GM21528 (cell line): Measurements from ENCODE around the gene BRD3OS.
"Not testable (repeated sequence)": the region's sequence is repeated elsewhere in the genome, so short reads cannot be mapped to it uniquely, and the experiment has no call there.

Experiments
- ATAC-seq: cut with Tn5 transposase; IDR thresholded peaks from one replicate; pipeline ENCODE4 v1.9.1; 2021; ENCODE audit warnings: mild to moderate bottlenecking, moderate library complexity; ENCODE audit not compliant: unreplicated experiment, low FRiP score

Gene BRD3OS

DNA sequence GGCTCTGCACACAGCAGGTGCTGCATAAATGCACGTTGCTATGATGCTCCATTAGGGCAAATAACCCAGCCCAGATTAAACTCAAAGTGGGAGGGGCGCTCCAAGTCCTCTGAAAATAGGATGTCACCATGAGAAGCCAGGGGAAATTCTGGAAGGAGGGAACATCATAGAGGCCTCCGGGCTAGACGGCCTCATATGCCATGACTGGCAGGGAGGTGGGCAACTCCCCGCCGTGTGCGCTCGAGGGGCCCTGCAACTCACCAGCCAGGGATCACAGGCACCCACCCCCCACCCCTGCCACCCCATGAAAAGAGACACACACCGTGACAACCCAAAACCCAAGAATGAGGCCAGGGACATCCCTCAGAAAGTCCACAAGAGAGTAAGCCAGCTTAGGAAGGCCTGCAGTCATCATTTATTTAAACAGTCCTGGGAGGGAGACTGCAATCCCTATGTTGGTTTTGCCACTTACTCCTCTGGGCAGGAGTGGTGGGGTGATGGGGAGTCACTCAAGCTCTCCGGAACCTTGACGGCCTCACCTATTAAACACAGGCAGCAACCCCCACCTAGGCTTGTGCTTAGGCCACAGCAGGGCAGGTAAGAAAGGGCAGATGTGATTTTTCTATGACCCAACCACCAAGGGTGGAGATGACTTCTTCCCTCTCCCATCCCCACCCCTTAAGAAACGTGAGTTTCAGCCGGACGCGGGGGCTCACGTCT, 37.2 kb upstream of the BRD3OS start:
- no peak for ATAC-seq

DNA sequence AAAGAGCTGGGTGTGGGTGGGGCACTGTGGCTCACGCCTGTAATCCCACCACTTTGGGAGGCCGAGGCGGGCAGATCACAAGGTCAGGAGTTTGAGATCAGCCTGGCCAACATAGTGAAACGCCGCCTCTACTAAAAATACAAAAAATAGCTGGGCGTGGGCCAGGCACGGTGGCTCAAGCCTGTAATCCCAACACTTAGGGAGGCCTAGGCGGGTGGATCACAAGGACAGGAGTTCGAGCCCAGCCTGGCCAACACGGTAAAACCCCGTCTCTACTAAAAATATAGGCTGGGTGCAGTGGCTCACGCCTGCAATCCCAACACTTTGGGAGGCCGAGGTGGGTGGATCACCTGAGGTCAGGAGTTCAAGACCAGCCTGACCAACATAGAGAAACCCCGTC, 36.5 kb upstream of the BRD3OS start:
- not testable (repeated sequence) for ATAC-seq

DNA sequence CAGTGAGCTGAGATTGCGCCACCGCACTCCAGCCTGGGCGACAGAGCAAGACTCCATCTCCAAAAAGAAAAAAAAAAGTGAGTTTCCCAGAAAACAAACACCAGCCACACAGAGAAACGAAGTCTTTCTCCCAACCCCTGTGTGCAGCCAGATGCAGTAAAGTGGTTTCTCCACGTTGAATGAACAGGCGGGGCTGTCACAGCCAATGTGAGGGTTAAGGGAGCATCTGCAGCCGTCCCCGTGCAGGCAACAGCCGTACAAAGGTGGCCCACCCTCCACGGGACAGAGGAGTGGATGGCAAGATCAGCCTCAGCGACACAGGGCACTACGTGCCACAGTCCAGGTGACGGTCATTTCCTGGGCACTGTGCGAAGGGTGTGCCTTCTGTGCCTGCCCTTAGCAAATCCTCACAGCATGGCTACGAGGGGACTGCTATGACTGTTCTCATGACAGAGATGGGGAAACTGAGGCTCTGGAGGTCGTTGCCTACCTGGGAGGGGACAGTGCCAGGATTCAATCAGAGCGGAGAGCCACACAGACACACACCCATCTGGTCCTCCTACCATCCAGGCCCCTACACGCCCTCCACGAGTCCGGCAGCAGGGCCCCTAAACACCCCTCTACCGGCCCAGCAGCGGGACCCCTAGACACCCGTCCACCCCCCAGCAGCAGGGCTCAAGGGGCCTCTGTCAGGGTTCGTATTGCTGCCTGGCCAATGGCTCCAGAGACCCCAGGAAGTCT, 35.5 kb upstream of the BRD3OS start:
- no peak for ATAC-seq

DNA sequence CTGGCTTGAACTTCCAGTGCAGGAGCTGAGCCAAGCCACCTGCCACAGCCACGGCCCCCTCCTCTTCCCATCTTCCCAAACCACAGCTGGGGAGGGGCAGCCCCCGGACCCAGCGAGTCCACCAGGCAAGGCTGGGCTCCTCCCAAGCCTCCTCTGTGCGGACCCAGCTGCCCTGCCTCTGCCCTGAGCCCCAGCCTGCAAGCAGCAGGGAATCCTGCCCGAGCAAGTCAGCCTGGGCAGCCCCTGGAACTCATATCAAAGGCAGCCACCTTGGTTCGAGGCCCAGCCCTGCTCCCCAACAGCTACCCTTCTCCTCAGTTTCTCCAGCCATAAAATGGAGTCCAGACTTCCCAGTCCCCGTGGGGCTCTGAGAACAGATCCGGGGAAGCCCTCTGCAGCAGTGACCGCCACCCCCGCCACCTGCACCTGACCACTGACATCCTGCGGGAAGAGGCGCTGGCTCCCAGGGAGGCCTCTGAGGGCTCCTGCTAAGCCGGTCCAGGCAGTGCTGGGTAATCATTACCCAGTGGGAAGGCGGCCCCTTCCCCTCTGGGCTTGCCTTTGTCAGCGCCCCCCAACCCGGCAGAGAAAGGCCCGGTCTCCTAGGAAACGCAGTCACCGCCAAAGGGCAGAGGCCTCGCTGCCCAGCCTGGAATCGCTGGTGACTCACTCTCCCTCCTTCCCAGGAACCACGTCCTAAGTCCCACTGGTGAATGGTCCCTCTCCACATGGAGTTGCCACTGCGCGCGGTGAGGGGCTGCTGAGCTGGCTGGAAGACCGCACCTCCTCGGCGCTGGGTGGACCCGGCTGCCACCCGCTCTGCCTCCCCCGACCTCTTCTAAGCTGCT, 34.7 kb upstream of the BRD3OS start:
- ATAC-seq, result no peak

DNA sequence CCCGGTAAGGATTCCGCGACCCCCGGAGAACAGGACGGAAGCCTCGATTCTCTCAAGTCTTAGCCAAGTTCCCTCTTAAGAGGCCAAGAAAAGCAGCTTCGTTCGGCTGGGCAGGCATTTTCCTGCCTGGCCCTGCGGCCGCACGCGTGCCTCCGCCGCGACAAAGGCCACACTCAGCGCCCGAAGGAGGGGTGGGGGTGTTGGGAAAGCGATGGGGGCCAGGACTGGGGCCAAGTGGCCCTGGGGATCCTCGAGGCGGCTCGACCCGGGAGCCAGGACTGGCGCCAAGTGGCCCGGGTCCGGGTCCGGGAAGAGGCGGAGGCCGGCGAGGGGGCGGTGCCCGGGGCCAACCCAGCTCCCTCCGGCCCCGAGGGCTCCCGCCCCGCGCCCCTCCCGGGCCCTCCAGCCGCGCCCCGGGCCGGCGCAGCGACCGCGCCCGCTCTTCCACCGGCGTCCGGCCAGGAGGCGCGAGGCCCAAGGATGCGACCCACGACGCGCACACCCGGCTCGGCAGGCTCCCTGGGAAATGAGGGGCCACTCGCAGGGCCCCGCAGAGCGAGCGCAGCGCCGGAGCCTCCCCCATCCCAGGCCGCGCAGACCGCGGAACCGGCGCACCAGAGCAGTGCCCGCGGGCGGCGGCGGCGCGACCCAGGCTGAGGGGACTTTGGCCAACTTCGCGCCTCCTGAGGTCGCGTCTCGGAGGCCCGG, 33.9 kb upstream of the BRD3OS start:
- ATAC-seq, result peak; percentile 17

DNA sequence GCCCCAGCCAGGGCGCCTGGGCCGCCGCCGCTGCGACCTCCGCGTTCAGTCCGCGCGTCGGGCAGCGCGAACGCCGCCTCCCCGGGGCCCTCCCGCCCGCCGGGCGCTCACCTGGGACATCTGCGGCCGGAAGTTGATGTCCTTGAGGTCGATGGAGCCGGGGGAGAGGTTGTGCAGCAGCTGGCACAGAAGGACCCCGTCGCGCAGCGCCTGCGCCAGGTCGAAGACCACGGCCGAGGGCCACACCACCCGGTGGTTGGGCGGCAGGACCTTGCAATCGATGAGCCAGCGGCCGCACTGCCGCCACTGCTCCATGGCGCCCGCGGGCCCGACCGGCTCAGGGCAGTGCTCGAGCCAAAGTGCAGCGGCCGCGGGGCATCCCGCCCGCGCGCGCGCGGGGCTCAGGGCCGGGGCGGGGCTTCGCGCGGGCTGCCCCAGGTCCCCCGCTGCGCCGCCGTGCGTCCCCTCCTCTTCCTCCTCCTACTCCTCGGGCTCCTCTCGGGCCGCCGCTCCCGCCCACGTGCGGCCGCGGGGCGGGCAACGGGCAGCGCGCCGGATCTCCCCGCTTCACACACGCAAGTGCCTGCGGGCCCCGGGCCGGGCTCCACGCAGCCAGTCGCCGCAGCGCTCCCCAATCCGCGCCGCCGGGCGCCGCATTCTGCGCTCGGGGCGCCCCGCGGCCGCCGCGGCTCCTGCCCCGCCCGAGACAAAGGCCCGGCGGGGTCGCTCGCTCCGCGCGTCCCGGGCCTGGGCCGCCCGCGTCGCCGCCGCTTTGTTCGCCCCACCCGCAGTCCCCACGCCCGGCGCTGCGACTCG, 33.1 kb upstream of the BRD3OS start, which contains the start of gene VAV2:
VAV2 (minus strand) TSS at position 361 of the 816 bp plus-strand sequence; CDS start at position 315, 46 bp downstream.
- ATAC-seq, result peak; percentile 46

DNA sequence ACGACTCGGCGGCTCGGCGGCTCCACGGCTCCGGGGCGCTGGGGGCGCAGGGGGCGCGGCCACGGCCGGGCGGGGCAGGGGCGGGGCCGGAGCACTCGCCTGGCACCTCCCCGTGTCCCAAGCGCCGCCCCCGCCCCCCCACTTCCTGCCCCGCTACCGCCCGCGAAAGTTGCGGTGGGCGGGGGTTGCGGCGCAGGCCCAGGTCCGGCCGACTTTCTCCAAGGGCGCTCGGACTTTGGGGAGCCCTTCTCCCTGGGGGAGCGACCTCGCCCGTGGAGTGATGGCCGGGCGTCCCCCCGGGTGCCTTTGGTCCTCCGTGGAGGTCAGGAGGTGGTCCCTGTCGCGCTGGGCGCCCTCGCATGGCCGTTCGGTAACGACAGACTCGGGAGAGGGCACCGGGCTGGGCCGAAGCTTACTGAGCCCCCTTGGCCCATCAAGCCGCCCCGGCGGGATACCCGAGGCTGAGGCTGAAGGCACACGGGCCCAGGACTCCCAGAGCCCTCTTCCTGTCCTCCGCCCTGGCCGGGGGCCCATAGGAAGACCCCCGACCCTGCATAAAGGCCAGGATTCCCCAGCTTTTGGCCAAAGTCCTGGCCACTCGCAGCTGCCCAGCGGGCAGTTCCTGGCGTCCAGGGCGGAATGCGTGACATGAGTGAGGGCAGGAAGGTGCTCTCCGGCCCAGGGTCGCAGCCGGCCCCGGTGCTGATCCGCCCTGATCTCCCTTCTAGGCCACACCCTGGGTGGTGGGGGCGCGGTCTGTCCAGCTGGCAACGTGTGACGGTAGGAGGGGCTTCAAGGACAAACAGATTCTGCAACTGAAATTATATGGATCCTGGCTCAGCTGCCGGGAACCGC, 32.3 kb upstream of the BRD3OS start:
- peak; percentile 52 for ATAC-seq

DNA sequence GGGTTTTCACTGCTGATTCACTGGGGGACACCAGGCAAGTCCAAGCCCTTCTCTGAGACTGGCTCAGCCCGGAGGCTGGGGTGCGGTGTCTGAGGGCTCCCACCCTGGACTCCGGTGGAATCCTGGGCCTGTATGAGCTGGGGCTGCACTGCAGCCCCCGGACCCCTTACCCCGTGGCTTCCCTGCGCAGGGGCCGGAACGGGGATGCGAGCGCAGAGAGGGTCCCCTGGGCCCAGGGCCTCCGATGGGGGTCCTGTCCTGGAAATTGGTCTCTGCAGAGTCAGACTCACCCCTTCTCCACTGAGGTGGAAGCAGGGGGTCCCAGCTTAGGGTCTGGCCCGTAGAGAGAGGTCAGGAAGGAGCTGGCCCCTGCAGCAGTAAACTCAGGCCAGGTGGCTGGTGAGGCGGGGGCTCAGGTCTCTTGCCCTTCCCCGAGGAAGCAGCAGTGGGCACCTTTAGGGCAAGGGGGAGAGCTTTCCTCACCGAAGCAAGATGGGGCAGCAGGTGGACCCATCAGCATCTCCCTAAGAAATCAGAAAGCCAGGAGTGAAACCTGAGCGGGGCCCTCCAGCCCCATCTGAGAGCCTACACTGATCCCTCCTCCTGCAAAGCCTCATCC, 31.5 kb upstream of the BRD3OS start:
- no peak for ATAC-seq

DNA sequence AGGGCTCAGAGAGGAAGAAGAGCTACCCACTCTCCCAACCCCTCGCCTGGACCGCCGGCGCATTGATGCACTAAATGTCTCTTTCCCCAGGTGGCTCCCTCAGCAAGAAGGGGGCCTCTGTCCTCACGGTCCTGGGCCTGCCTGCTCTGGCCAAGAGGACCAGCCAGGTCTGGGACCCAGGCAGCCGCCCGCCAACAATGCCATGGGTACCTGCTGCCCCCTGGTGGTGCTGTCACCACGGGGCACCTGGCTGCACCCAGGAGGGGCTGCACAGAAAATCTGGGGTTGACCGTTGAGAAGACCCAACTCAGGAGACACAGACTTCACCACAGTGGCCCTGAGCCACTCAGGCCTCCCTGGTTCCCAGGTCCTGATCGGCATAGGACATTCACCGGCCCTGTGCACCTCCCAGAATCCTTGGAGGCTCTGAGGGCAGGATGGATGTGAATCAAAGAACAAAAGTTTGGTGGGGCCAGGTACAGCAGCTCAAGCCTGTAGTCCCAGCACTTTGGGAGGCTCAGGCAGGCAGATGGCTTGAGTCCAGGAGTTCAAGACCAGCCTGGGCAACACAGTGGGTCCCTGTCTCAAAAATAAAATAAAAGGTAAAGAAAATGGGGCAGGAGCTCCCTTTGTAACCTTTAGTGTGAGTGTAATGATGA, 30.8 kb upstream of the BRD3OS start:
- ATAC-seq, result no peak

DNA sequence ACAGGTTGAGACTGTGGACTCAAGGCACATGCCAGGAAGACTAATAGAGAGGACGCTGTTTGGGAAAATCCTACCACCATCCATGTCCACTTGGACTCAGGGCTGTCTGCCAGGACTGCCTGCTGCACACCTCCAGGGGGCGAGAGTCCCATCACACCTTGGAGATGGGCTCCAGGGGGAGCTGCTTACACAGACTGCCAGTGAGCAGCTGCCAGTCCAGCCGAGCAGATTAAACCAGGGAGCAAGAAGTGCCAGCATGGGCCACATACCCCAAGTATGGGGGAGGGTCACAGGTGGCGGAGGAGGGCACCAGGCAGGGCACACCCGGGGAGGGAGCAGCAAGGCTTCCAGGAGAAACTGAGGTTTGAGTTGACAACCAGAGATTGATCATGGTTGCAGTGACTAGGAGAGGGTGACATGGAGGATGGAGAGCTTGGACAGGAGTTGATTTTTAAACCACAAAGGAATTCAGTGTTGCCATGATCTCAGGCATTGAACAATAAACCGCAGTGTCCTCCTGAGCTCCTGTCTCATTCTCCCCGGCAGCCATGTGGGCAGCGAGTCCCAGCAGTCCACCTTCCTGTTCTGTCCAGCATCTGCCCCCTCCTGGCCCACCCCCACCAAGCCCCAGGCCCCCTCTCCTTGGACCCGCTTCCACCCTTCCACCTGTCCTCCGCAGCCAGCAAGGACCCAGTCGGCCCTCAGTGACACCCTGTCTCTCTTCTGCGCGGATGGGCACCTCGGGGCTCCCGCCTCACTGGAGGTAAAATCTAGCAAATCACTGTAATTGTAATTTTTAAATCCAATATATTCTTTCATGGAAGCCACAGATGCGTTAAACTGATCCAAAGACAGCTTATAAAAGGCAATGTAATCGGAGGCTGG, 30.0 kb upstream of the BRD3OS start:
- ATAC-seq, result no peak

DNA sequence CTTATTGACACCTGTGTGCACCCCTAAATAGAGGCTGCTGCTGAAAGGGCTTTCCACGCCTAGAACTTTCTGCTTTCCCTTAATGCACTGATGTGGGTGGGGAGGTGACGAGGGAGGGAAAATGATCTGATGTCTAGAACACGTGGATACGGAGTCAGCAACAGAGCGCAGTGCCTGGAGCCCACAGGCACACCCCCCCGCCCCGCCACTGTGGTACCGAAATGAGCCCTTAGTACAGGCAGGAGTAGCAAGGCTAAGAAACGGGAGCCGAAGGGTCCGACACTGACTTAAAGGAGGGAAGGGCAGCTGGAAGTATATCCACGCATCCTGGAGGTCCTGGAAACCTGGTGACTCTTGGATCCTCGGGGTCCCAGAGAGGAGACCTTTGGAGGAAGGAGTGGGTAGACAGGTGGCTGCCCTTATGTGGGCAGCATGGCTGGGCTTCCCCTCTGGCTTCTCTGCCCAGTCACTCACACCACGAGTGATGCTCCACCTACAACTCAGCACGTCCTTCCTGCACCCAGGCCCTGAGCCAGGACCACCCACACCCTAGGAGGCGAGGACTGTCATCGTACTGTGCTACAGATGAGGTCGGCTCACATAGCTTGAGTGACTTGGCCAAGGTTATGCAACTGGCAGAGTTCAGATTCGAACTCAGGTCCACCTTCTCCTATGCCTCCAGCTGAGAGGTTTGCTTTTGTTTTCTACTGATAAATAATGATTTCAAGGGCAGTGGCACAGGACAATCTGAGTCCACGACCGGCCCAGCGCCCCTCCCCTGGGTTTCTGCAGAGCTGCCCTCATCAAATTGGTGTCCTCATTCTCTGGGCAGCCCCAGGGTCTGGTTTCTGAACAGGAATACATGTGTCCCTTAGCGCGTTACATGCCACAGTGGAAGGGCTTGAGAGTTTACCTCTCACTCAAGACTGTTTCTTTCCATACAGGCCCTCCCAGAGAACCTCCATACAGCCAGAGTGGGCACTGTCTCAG, 28.5 kb upstream of the BRD3OS start:
- no peak for ATAC-seq

DNA sequence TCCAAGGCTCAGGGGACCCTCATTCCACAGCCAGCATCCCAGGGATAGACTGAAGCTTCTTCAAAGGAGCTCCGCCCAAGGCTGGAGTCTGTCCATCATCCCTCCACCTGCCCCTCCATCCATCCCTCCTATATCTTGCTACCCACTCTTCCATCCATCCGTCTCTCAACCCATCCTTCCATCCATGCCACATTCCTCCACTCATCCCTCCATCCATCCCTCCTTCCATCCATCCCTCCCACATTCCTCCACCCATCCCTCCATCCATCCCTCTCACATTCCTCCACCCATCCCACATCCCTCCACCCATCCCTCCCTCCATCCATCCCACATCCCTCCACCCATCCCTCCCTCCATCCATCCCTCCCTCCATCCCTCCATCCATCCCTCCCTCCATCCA, 27.7 kb upstream of the BRD3OS start:
- ATAC-seq, result no peak

DNA sequence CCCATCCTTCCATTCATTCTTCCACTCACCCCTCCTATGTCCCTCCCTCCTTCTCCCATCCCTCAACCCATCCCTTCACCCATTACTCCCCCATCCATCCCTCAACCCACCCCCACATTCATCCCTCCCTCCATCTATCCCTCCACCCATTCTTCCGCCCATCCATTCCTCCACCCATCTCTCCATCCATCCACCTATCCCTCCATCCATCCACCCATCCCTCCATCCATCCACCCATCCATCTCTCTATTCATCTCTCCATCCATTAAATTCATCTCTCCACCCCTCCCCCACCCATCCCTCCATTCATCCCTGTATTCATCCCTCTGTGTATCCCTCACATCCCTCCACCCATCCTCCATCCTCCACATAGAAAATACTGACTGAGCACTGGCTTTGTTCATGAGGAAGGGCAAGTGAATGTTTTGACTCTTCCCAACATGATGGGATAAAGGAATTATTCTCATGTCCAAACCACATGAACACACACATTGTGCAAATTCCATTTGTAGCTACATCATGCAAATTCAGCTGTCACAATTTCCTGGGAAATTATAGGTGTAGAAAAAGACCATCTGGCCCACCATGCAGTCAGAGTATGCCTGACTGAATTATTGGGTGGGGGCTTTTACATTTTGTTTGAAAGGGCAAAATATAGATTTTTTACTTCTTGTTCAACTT, 26.2 kb upstream of the BRD3OS start:
- ATAC-seq, result no peak

DNA sequence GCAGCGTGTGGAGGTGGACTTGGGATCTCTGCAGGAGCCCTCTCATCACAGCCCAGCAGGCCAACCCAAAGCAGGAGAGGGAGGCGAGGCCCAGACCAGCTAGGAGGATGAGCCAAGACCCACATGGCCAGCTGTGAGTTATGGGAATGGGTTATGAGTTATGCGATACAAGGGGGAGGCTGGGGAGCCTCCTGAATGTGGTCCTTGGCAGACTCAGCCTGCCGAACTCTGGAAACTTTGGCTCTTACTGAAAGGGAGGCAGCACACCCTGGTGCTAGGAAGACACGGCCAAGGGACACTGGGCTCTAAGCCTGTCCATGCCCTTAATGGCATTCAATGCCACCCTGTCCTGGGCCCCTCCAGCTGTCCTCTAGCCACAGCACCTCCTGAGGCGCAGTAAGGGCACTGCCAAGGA, 25.4 kb upstream of the BRD3OS start:
- no peak for ATAC-seq

DNA sequence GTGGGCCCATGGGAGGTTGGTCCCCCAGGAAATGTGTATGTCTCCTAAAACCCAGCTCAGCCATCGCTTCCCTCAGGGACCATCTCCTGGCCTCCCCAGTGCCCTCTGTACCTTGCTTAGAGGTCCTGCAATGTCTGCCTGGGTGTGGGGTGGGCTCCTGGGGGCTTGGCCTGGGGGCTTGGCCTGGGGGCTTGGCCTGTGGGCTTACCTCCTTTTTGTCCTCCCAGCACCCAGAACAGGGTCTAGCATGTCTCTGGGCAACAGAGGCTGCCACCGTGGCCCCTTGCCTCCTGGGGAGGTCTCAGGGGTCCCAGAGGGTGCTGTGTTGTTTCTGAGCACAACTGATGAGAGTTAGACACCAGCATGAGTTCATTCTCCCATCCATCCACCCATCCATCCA, 22.5 kb upstream of the BRD3OS start:
- no peak for ATAC-seq
